Smooth muscle cell (in vitro differentiated cells): ENCODE measurements around the gene ARMH1. TPM values are rescaled to one million over a fixed set of nuclear protein-coding genes. Genes with fewer than 3 reads are reported as not detected.
"Not testable (repeated sequence)": the region's sequence is repeated elsewhere in the genome, so short reads cannot be mapped to it uniquely, and the experiment has no call there.

Experiments used
- DNase-seq: peaks from one replicate; lab custom pipeline; 2025; ENCODE audit not compliant: unreplicated experiment; lab: John Stamatoyannopoulos, UW
- H2AFZ ChIP-seq: fragments of 200-600 bp; sonication (generic); 2 replicates; pipeline ENCODE4 v1.6.0; 2016; ENCODE audit warnings: antibody characterized with exemption, low read depth, mild to moderate bottlenecking
- H3F3A ChIP-seq: fragments of 200-600 bp; sonication (generic); 2 replicates; pipeline ENCODE4 v1.6.0; 2017; ENCODE audit warnings: antibody characterized with exemption, low read depth
- H3K27ac ChIP-seq: fragments of 200-600 bp; sonication (generic); 2 replicates; pipeline ENCODE4 v1.5.1; 2016; ENCODE audit warnings: low read depth, mild to moderate bottlenecking
- H3K27me3 ChIP-seq: fragments of 200-600 bp; sonication (generic); 2 replicates; pipeline ENCODE4 v1.6.1; 2016; ENCODE audit warnings: low read depth, mild to moderate bottlenecking
- H3K36me3 ChIP-seq: fragments of 200-600 bp; sonication (generic); 2 replicates; pipeline ENCODE4 v1.5.1; 2016; ENCODE audit warnings: low read depth
- H3K4me1 ChIP-seq: fragments of 200-600 bp; sonication (generic); 2 replicates; pipeline ENCODE4 v1.5.1; 2016; ENCODE audit warnings: low read depth
- H3K4me2 ChIP-seq: fragments of 200-600 bp; sonication (generic); 2 replicates; pipeline ENCODE4 v1.6.0; 2016; ENCODE audit warnings: mild to moderate bottlenecking
- H3K4me3 ChIP-seq: fragments of 200-600 bp; sonication (generic); 2 replicates; pipeline ENCODE4 v1.5.1; 2016; ENCODE audit warnings: mild to moderate bottlenecking
- H3K79me2 ChIP-seq: fragments of 200-600 bp; sonication (generic); 2 replicates; pipeline ENCODE4 v1.6.0; 2016; ENCODE audit warnings: low read depth, mild to moderate bottlenecking
- H3K9ac ChIP-seq: fragments of 200-600 bp; sonication (generic); 2 replicates; pipeline ENCODE4 v1.6.0; 2016; ENCODE audit warnings: low read depth
- H3K9me3 ChIP-seq: fragments of 200-600 bp; sonication (generic); replicated peaks from 2 replicates; pipeline ENCODE4 v1.5.1; 2016; ENCODE audit warnings: low read depth
- H4K20me1 ChIP-seq: fragments of 200-600 bp; sonication (generic); 2 replicates; pipeline ENCODE4 v1.6.0; 2016; ENCODE audit warnings: low read depth
- WGBS: methylation state at CpG from one replicate; pipeline ENCODE4 v1.1.7; 2016; ENCODE audit warnings: low lambda C conversion rate; 5-methylcytosine and 5-hydroxymethylcytosine counted together
- polyA plus RNA-seq: library from polyadenylated mRNA; unstranded; fragments of >200 nt; fragmentation: Nextera tagmentation; extraction: Ambion mirVana; gene quantifications from 2 replicates; pipeline ENCODE4 v1.2.1, GENCODE V29; 2016
- total RNA-seq: library from RNA; depleted of rRNA; stranded (reverse); fragments of >200 nt; gene quantifications from 2 replicates; pipeline ENCODE4 v1.2.3, GENCODE V29; 2014
- TF ChIP-seq, protein P1 (sequence below): fragments of 200-600 bp; sonication (generic); IDR thresholded peaks from 2 replicates; pipeline ENCODE4 v1.5.1; 2017; ENCODE audit warnings: borderline replicate concordance, mild to moderate bottlenecking, antibody characterized with exemption; ENCODE audit not compliant: insufficient read depth, poor library complexity, severe bottlenecking

The ARMH1 gene
- total and polyA plus RNA-seq, 2 experiments from 2014 or later, result 1.5 to 8.3 TPM

DNA sequence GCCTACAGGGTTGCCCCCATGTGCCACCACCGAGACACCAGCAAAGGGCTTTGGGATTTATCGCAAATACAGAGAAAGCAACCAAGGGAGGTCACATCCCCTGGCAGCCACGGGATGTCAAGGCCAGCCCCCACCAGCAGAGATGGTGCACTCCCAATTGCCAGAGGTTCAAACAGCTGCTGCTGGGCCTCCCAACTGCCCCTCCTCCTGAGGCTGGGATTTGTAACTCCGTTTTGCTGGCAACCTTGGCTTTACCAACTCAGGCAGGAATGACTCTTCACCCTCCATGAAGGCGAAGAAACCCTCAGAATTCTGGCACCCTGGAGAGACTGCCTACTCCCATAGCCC is 11.9 kb upstream of the ARMH1 start:
- no peak overlapping the region for H3K4me3 ChIP-seq
- H3F3A ChIP-seq, result no peaks in the 10 kb centered on the region
- H3K4me2 ChIP-seq, result no peak overlapping the region
- no peak overlapping the region for H3K9ac ChIP-seq
- H3K36me3 ChIP-seq, result no peaks in the 10 kb centered on the region
- no peaks in the 10 kb centered on the region for H3K27me3 ChIP-seq
- 84% methylated on average over 5 of the region's 5 CpGs for WGBS
- no peak for DNase-seq
- TF ChIP-seq, protein P1, sequence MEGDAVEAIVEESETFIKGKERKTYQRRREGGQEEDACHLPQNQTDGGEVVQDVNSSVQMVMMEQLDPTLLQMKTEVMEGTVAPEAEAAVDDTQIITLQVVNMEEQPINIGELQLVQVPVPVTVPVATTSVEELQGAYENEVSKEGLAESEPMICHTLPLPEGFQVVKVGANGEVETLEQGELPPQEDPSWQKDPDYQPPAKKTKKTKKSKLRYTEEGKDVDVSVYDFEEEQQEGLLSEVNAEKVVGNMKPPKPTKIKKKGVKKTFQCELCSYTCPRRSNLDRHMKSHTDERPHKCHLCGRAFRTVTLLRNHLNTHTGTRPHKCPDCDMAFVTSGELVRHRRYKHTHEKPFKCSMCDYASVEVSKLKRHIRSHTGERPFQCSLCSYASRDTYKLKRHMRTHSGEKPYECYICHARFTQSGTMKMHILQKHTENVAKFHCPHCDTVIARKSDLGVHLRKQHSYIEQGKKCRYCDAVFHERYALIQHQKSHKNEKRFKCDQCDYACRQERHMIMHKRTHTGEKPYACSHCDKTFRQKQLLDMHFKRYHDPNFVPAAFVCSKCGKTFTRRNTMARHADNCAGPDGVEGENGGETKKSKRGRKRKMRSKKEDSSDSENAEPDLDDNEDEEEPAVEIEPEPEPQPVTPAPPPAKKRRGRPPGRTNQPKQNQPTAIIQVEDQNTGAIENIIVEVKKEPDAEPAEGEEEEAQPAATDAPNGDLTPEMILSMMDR, result no peak
- no peaks in the 10 kb centered on the region for H3K79me2 ChIP-seq
- no peaks in the 10 kb centered on the region for H4K20me1 ChIP-seq
- no peaks in the 10 kb centered on the region for H3K9me3 ChIP-seq
- H3K27ac ChIP-seq, result no peak overlapping the region
- no peaks in the 10 kb centered on the region for H3K4me1 ChIP-seq
- H2AFZ ChIP-seq, result no peak overlapping the region

DNA sequence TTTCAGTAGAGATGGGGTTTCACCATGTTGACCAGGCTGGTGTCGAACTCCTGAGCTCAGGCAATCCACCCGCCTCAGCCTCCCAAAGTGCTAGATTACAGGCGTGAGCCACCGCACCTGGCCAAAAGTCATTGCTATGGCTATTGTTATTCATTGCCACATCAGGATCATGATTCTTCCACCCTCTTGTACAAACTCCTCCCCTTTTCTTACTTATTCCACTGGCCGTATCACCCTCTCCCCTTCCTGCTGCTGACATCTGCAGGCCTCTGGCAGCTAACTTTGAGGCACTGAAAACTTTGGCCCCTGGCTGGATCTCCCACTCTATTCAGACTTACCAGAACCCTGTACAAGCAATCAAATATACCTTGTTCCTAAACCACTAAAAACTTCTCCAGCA is 11.1 kb upstream of the ARMH1 start:
- no peak overlapping the region for H3K4me3 ChIP-seq
- TF ChIP-seq, protein P1, result no peak
- H3K79me2 ChIP-seq, result no peaks in the 10 kb centered on the region
- DNase-seq, result no peak
- no peaks in the 10 kb centered on the region for H3K36me3 ChIP-seq
- H2AFZ ChIP-seq, result no peak overlapping the region
- WGBS, result 94% methylated on average over 5 of the region's 5 CpGs
- no peaks in the 10 kb centered on the region for H3F3A ChIP-seq
- H3K27me3 ChIP-seq, result no peaks in the 10 kb centered on the region
- no peak overlapping the region for H3K27ac ChIP-seq
- no peaks in the 10 kb centered on the region for H4K20me1 ChIP-seq
- H3K9me3 ChIP-seq, result no peaks in the 10 kb centered on the region
- no peak overlapping the region for H3K4me2 ChIP-seq
- H3K4me1 ChIP-seq, result no peaks in the 10 kb centered on the region
- no peak overlapping the region for H3K9ac ChIP-seq

DNA sequence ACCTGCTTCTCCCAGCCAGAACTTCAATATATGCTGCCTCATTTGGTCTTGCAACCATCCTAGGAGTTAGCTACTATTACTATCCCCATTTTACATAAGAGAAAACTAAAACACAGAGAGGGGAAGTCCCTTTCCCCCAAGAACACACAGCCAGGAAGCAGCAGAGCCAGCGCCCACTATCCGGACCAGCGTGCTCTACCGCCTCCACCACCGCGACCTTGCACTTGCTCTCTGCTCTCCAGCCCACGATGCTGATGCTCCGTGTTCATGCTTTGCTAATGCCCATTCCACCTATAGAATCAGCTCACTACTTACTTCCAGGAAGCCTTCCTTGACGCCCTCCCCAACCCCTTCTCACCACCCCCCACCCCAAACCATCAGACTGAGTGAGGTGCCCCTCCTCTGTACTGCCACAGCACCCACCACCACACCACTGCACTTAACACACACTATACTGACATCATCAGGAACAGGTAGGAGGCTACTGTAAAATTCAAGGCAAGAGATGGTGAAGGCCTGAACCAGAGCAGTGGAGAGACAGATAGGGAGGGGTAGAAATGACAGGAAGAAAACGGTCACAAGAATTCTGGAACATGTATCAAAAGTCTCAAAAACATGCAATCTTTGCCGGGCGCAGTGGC is 9.7 kb upstream of the ARMH1 start:
- Histone ChIP-seq H4K20me1 (no peaks in the 10 kb centered on the region), H3K27ac (no peak overlapping the region), H3K79me2 (no peaks in the 10 kb centered on the region), H3K4me3 (no peak overlapping the region), H3F3A (no peaks in the 10 kb centered on the region), H2AFZ (no peak overlapping the region), H3K9me3 (no peaks in the 10 kb centered on the region), H3K4me2 (no peak overlapping the region), H3K27me3 (no peaks in the 10 kb centered on the region), H3K4me1 (no peaks in the 10 kb centered on the region), H3K9ac (no peak overlapping the region), H3K36me3 (no peaks in the 10 kb centered on the region)
- DNase-seq, result no peak
- 95% methylated on average over 12 of the region's 12 CpGs for WGBS
- TF ChIP-seq, protein P1, result no peak

DNA sequence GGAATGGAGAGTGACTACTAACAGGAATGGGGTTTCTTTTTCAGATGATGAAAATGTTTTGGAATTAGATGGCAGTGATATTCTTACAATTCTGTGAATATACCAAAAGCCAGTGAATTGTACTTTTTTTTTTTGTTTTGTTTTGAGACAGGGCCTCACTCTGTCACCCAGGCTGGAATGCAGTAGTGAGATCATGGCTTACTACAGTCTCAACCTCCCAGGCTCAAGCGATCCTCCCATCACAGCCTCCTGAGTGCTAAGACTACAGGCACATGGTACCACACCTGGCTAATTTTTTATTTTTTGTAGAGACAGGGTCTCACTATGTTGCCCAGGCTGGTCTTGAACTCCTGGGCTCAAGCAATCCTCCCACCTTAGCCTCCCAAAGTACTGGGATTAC is 7.8 kb upstream of the ARMH1 start:
- H3K4me3 ChIP-seq, H3F3A ChIP-seq, H3K36me3 ChIP-seq, H3K9ac ChIP-seq, H3K79me2 ChIP-seq, H3K9me3 ChIP-seq, H3K4me1 ChIP-seq, H3K27ac ChIP-seq, H3K27me3 ChIP-seq, H4K20me1 ChIP-seq, H3K4me2 ChIP-seq, H2AFZ ChIP-seq, DNase-seq: not testable (repeated sequence)
- WGBS, result 95% methylated on average over 1 of the region's 1 CpG
